GM21528 (cell line): ENCODE results near the gene KMT2A.
"Not testable (repeated sequence)": the region's sequence is repeated elsewhere in the genome, so short reads cannot be mapped to it uniquely, and the experiment has no call there.

ENCODE experiments used
- ATAC-seq: cut with Tn5 transposase; IDR thresholded peaks from one replicate; pipeline ENCODE4 v1.9.1; 2021; ENCODE audit warnings: mild to moderate bottlenecking, moderate library complexity; ENCODE audit not compliant: unreplicated experiment, low FRiP score

Gene KMT2A

GRCh38 chr11:118481238-118481637 lies 44.9 kb downstream of the KMT2A start:
- not testable (repeated sequence) for ATAC-seq

GRCh38 chr11:118484405-118484804 lies 48.1 kb downstream of the KMT2A start:
- no peak for ATAC-seq

- ATAC-seq, result no peak
Observed at GRCh38 chr11:118485273-118485672, 49.0 kb downstream of the KMT2A start.

GRCh38 chr11:118488480-118489109 lies 52.3 kb downstream of the KMT2A start:
- no peak for ATAC-seq

- no peak for ATAC-seq
Observed at GRCh38 chr11:118491041-118491440, 54.7 kb downstream of the KMT2A start.

- ATAC-seq, result no peak
Observed at GRCh38 chr11:118497831-118498230, 61.5 kb downstream of the KMT2A start.

GRCh38 chr11:118503216-118503615 lies 66.9 kb downstream of the KMT2A start:
- no peak for ATAC-seq

- ATAC-seq, result no peak
Observed at GRCh38 chr11:118511601-118512000, 75.3 kb downstream of the KMT2A start.

GRCh38 chr11:118514103-118514502 lies 77.8 kb downstream of the KMT2A start:
- no peak for ATAC-seq

- no peak for ATAC-seq
Observed at GRCh38 chr11:118519549-118519948, 83.3 kb downstream of the KMT2A start.

- ATAC-seq, result no peak
Observed at GRCh38 chr11:118521892-118522311, 85.6 kb downstream of the KMT2A start.

- no peak for ATAC-seq
Observed at GRCh38 chr11:118522571-118523072, 86.3 kb downstream of the KMT2A start.

GRCh38 chr11:118524356-118524755 lies 88.1 kb downstream of the KMT2A start:
- ATAC-seq, result no peak

GRCh38 chr11:118524757-118525470 lies 88.6 kb downstream of the KMT2A start:
- ATAC-seq, result no peak

- no peak for ATAC-seq
Observed at GRCh38 chr11:118526688-118527087, 90.4 kb downstream of the KMT2A start.

- no peak for ATAC-seq
Observed at GRCh38 chr11:118527109-118527508, 90.8 kb downstream of the KMT2A start, which contains the start of gene TTC36. Gene TTC36 (plus strand): TSS chr11:118527474. CDS start chr11:118527495, 21 bp downstream.

- no peak for ATAC-seq
Observed at GRCh38 chr11:118528511-118528910, 92.2 kb downstream of the KMT2A start.

- ATAC-seq, result no peak
Observed at GRCh38 chr11:118529584-118530175, 93.4 kb downstream of the KMT2A start.

- ATAC-seq, result no peak
Observed at GRCh38 chr11:118530180-118530682, 93.9 kb downstream of the KMT2A start.

GRCh38 chr11:118530683-118531596 lies 94.6 kb downstream of the KMT2A start, which contains the start of gene TMEM25:
Gene TMEM25 (plus strand): TSS chr11:118531192. CDS start chr11:118531802, 610 bp downstream.
- no peak for ATAC-seq
